Fibroblast of peridontal ligament (primary cell): ENCODE results near the gene C1orf185.
"Not testable (repeated sequence)": the region's sequence is repeated elsewhere in the genome, so short reads cannot be mapped to it uniquely, and the experiment has no call there.

ENCODE experiments used
- DNase-seq: peaks from one replicate; pipeline ENCODE4 v3.0.0-alpha.2; 2010; ENCODE audit errors: extremely low read depth

C1orf185 gene

GRCh38 chr1:51137696-51138095 is 35.7 kb downstream of the C1orf185 start:
- not testable (repeated sequence) for DNase-seq

DNA sequence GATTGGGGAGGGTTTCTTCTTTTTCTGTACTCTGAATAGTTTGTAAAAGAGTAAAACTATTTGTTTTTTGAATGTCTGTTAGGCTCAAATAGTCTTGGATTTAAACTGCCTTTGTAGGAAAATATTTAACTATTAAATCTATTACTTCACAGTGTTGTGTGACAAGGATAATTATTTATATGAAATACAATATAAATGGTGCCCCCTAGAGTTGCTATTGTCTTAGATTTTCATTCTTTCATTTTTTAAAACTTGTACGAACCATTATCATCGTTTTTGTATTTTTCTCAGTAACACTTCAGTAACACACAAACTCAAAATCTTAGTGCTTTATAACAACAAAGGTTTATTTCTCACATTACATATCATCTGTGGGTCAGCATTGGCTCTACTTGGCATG is 37.4 kb downstream of the C1orf185 start:
- peak; percentile 15 for DNase-seq

GRCh38 chr1:51147394-51147793 is 45.4 kb downstream of the C1orf185 start:
- no peak for DNase-seq

GRCh38 chr1:51154776-51155175 is 52.7 kb downstream of the C1orf185 start:
- DNase-seq: no peak

DNA sequence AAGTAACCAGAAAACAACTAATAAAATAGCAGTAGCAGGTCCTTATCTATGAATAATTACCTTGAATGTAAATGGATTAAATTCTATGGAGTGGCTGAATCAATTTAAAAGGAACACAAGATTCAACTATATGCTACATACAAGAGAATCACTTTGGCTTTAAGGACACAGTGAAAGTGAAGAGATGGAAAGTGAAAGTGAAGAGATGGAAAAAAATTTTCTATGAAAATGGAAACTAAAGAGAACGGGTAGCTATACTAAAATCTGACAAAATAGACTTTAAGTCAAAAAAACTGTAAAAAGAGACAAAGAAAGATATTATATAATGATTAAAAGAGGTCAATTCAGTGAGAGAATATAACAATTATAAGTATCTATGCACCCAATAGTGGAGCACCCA is 54.7 kb downstream of the C1orf185 start:
- DNase-seq: peak; percentile 17

DNA sequence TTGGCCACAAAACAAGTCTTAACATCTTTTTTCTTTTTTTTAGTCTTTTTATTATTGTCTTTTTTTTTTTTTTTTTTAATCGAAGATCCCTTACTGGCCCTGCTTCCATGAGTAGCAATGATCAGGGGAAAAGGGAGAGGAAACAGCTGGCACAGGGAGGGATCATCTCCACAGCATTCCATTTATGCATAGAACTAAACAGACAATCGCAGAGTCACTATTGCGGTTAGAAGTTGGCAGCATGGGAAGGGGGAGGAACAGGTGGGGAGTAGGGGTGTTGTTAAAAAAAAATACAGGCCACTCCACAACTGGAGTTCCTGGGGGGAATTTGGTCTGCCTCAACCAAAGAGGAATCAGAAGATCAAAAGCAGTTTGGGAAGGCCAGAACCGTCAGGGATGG is 55.4 kb downstream of the C1orf185 start:
- DNase-seq: peak; percentile 8

GRCh38 chr1:51158263-51158662 is 56.2 kb downstream of the C1orf185 start:
- DNase-seq: no peak

DNA sequence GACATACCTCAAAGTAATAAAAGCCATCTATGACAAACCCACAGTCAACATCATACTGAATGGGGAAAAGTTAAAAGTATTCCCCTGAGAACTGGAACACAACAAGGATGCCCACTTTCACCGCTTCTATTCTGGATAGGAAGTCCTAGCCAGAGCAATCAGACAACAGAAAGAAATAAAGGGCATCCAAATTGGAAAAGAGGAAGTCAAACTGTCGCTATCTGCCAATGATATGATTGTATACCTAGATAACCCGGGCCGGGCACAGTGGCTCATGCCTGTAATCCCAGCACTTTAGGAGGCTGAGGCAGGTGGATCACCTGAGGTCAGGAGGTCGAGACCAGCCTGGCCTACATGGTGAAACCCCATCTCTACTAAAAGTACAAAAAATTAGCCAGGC is 60.5 kb downstream of the C1orf185 start:
- not testable (repeated sequence) for DNase-seq

DNA sequence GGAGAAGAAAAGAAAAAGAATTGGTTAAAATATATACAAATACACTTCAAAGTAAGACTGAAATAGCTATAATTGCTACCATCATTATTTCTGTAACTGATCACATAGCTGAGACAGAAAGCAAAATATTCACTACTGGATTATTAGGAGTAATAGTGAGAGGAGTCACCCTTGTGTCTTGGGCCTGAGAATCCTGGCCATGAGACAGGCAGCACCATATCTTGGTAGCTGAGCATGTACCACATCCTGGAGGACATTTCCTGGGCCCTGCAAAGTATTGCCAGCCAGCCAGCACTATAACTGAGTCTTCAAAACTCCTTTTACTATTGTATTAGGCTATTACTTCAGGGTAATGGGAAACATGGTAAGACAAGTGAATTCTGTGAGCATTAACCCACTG is 63.5 kb downstream of the C1orf185 start:
- DNase-seq: no peak

DNA sequence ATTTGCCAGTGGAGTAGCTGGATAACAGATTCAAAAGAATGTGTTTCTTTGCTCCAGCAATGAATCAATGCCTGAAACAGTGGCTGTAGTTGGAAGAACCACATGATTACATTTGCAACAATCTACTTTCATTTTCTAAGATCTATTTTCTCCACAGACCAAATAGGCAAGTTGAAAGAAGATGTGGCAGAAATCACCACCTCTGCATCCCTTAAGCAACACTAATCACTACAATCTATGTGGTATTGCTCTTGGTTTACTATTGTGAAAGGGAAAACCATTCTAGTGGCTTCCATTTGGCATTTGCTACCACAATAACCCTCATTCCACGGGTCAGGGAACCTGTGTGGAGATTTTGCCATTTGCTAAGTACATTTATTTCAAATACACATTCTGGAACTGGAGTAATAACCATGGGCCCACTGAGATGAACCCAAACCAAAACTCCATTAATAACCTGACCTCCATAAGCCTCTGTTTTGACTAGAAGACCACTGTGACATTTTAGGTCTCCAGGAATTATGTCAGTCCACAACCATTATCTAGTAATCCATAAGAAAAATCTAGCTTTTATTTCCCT is 66.3 kb downstream of the C1orf185 start:
- peak; percentile 60 for DNase-seq

DNA sequence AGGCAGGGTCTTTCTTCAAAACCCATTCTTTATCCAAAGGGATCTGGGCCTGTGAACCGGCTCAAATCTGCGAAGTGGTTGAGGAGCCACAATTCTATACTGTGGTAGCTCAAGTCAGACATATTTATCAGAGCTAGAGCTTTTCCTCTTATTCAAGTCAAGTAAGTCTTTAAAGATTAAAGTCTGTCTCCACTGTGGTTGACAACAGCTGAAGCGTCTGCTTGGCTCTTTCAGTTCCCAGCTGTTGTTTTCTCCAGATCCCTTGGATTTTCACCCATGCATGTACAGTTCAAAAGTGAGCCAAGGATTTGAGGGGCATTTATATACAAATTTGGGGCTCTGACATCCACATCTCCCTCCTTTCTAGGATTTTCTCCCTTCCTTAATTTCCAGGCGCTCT is 66.9 kb downstream of the C1orf185 start:
- DNase-seq: peak; percentile 11

GRCh38 chr1:51170342-51170741 is 68.3 kb downstream of the C1orf185 start:
- DNase-seq: peak; percentile 28

GRCh38 chr1:51172811-51173210 is 70.8 kb downstream of the C1orf185 start:
- DNase-seq: no peak

DNA sequence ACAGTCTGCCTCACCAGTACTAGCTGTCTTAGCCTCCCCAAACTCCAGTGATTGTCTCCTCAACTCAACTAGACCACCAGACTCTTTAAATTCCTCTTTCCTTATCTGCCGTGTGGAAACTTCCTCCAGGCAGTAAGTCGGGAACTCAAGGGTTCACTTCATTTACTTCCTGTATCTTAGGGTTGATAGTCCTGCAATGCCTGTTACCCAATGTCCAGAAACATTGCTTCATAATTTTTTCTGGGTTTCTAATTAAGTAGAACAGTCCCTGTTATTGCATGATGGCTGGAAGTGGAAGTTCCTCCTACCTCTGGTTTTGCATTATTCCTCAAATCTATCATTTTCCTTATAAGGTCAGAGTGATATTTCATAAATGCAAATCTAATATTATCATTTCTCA is 73.2 kb downstream of the C1orf185 start:
- DNase-seq: no peak

- not testable (repeated sequence) for DNase-seq
Measured at GRCh38 chr1:51177988-51178387, 76.0 kb downstream of the C1orf185 start.

DNA sequence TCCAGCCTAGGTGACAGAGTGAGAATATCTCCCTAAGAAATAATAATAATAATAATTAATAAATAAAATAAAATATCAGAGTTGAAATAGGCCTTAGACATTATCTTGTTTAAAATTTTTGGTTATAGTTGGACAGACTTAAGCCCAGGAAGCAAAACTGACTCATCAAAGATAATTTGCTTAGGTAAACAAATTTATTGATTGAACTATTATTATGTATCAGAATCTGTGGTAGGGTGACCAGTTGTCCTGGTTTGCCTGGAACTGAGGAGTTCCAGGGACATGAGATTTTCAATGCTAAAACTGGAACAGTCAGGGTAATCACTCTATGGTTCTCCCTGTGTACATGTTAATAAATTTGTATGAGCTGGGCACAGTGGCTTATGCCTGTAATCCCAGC is 86.2 kb downstream of the C1orf185 start:
- DNase-seq: no peak

DNA sequence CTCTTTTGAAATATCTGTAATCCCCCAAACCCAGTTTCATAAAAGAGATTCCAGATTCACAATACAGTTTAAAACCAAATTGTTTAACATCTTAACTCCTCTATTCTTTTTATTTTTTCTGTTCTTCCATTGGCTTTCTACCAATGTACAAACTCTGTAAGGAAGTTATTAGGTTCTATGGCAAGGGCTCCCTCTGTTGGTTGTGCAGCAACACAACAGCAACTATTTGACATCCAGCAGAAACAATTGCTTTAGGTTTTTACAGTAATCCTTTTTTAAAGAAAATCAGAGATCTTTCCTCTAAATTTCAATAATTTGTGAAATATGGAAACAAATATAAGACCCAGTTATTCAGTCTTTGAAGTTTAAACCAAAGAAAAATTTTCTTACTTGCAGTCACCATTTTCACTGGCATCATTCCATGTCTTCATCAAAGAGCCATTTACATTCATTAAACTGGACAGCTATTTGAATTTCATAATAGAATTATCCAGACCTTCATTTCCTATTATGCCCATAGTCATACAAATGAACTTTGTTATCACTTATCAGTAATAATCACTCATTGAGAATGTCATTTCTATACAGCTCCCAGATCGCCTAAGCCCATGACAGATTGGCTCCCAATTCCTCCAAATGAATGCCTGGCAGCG is 87.5 kb downstream of the C1orf185 start:
- peak; percentile 90 for DNase-seq

- DNase-seq: no peak
Measured at GRCh38 chr1:51190961-51191360, 88.9 kb downstream of the C1orf185 start.

DNA sequence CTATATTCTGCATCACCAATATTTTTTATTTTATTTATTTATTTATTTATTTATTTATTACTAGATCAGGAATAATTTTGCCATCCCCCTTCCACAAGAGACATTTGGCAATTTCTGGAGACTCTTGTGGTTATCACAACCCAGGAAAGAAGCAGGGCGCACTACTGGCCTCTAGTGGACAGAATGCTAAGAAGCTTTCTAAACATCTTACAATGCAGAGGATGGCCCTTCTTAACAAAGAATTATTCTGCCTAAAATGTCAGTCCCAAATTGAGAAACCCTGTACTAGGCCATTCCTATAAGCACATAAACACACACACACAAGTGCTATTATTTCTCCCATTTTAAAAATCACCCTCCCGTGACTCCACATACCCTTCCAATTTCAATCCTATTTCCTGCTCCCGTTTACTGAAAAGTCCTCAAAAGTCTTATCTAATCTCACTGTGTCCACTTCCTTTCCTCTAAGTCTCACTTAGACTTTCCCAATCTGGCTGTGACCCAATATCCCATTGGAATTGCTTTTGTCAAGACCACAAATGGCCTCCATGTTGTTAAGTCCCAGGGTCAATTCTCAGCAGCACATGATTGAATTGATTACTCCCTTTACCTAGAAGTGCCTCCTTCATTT is 90.3 kb downstream of the C1orf185 start:
- peak; percentile 92 for DNase-seq

DNA sequence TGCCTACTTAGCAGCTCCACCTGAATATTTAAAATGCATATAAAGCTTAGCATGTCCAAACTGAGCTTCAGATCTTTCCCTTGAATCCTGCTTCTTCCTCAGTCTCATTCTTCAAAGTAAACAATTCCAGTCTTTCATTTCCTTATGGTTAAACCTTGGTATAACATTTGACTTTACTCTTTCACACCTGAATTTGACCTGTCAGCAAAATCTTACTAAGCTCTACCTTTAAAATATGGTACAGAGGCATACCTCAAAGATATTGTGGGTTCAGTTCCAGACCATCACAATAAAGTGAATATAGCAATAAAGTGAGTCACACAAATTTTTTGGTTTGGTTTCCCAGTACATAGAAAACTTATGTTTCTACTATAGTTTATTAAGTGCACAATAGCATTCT is 91.5 kb downstream of the C1orf185 start:
- DNase-seq: no peak
